IMR-90 (cell line): ENCODE measurements around the gene MDFIC2. TPM values are rescaled to one million over a fixed set of nuclear protein-coding genes. Genes with fewer than 3 reads are reported as not detected.

Experiments used
- ATAC-seq: fragments of 200-7000 bp; cut with Tn5 transposase; 2 replicates; pipeline ENCODE4 v1.9.1; 2020; ENCODE audit warnings: low read depth, mild to moderate bottlenecking, moderate library complexity
- BruUV-seq: library from RNA; stranded (reverse); fragments of 400-500 nt; replicated peaks from 2 replicates; lab custom pipeline; 2021; lab: Mats Ljungman, UMichigan
- CTCF ChIA-PET: fragments of 300-600 bp; formaldehyde crosslinking; extraction: SDS; loops from one replicate; lab custom pipeline; 2021; ENCODE audit warnings: antibody characterized with exemption; lab: Yijun Ruan, JAX
- POLR2A ChIA-PET: fragments of 300-600 bp; sonication (Branson Sonifier 250); formaldehyde crosslinking; loops from one replicate; lab custom pipeline; 2022; ENCODE audit warnings: antibody characterized with exemption; ENCODE audit not compliant: unreplicated experiment; lab: Charles Lee
- DNase-seq: peaks from one replicate; pipeline ENCODE4 v3.0.0; 2013
- H2AFZ ChIP-seq: replicated peaks from 2 replicates; pipeline ENCODE3; 2013; ENCODE audit warnings: low read length, mild to moderate bottlenecking; ENCODE audit not compliant: poor library complexity
- H2AK5ac ChIP-seq: 2 replicates; pipeline ENCODE4 v1.6.1; 2013; ENCODE audit warnings: low read depth, low read length, inconsistent platforms
- H2AK9ac ChIP-seq: replicated peaks from 2 replicates; pipeline ENCODE3; 2013; ENCODE audit warnings: mild to moderate bottlenecking, low read depth, low read length, moderate library complexity; ENCODE audit not compliant: poor library complexity
- H2BK120ac ChIP-seq: 2 replicates; pipeline ENCODE4 v1.6.1; 2013; ENCODE audit warnings: low read depth, low read length, inconsistent platforms
- H2BK15ac ChIP-seq: 3 replicates; pipeline ENCODE4 v1.6.1; 2013; ENCODE audit warnings: low read depth, low read length, inconsistent platforms
- H2BK20ac ChIP-seq: 2 replicates; pipeline ENCODE4 v1.6.1; 2013; ENCODE audit warnings: low read depth, mild to moderate bottlenecking, inconsistent platforms, low read length, moderate library complexity
- H2BK5ac ChIP-seq: 2 replicates; pipeline ENCODE4 v1.6.1; 2013; ENCODE audit warnings: mild to moderate bottlenecking, low read depth, low read length, inconsistent platforms; ENCODE audit not compliant: poor library complexity, severe bottlenecking
- H3K14ac ChIP-seq: replicated peaks from 2 replicates; pipeline ENCODE4 v1.6.1; 2013; ENCODE audit warnings: low read depth, low read length, inconsistent platforms
- H3K18ac ChIP-seq: 2 replicates; pipeline ENCODE4 v1.6.1; 2013; ENCODE audit warnings: low read depth, low read length, control low read depth
- H3K23ac ChIP-seq: 2 replicates; pipeline ENCODE4 v1.6.1; 2013; ENCODE audit warnings: low read depth, low read length, inconsistent platforms
- H3K27ac ChIP-seq: 2 replicates; pipeline ENCODE4 v1.5.1; 2013; ENCODE audit warnings: mild to moderate bottlenecking, control low read depth, low read length; ENCODE audit not compliant: insufficient read depth
- H3K27me3 ChIP-seq: 2 replicates; pipeline ENCODE4 v1.6.1; 2013; ENCODE audit warnings: low read length; ENCODE audit not compliant: control insufficient read depth, insufficient read depth
- H3K36me3 ChIP-seq: 2 replicates; pipeline ENCODE4 v1.6.1; 2013; ENCODE audit warnings: low read length, mixed read lengths; ENCODE audit not compliant: control insufficient read depth, insufficient read depth
- H3K4ac ChIP-seq: 2 replicates; pipeline ENCODE4 v1.6.1; 2013; ENCODE audit warnings: low read depth, low read length, inconsistent platforms
- H3K4me1 ChIP-seq: 2 replicates; pipeline ENCODE4 v1.6.1; 2013; ENCODE audit warnings: low read length, mixed read lengths; ENCODE audit not compliant: control insufficient read depth, insufficient read depth
- H3K4me2 ChIP-seq: 2 replicates; pipeline ENCODE4 v1.6.1; 2013; ENCODE audit warnings: low read depth, mild to moderate bottlenecking, control low read depth, low read length, moderate library complexity
- H3K4me3 ChIP-seq: 2 replicates; pipeline ENCODE4 v1.5.1; 2013; ENCODE audit warnings: low read depth, mild to moderate bottlenecking, control low read depth, low read length, moderate library complexity; ENCODE audit not compliant: insufficient read depth
- H3K56ac ChIP-seq: 2 replicates; pipeline ENCODE4 v1.6.1; 2013; ENCODE audit warnings: low read length, inconsistent platforms; ENCODE audit not compliant: insufficient read depth; ENCODE audit errors: extremely low read depth
- H3K79me1 ChIP-seq, 2 experiments: 2 replicates each; pipeline ENCODE4 v1.6.1; 2013; ENCODE audit warnings: low read length in 2 of 2, inconsistent platforms in 1 of 2, low read depth in 1 of 2
- H3K9ac ChIP-seq: 2 replicates; pipeline ENCODE4 v1.6.1; 2013; ENCODE audit warnings: low read depth, low read length, control low read depth
- H3K9me1 ChIP-seq: 2 replicates; pipeline ENCODE4 v1.6.1; 2013; ENCODE audit warnings: low read length, inconsistent platforms; ENCODE audit not compliant: insufficient read depth
- H3K9me3 ChIP-seq: 2 replicates; pipeline ENCODE4 v1.6.1; 2013; ENCODE audit warnings: low read length; ENCODE audit not compliant: control insufficient read depth, insufficient read depth
- H4K20me1 ChIP-seq: 2 replicates; pipeline ENCODE4 v1.6.1; 2013; ENCODE audit warnings: low read length, inconsistent platforms; ENCODE audit not compliant: insufficient read depth
- H4K5ac ChIP-seq: 2 replicates; pipeline ENCODE4 v1.6.1; 2013; ENCODE audit warnings: mild to moderate bottlenecking, low read depth, low read length, control low read depth
- H4K8ac ChIP-seq, 2 experiments: 2 replicates each; pipeline ENCODE4 v1.6.1; 2013; ENCODE audit warnings: low read depth in 2 of 2, low read length in 2 of 2, control low read depth in 1 of 2, inconsistent platforms in 1 of 2
- H4K91ac ChIP-seq: 2 replicates; pipeline ENCODE4 v1.6.1; 2013; ENCODE audit warnings: low read depth, low read length, inconsistent platforms; ENCODE audit not compliant: insufficient read depth
- BHLHE40 ChIP-seq: fragments of 150-350 bp; IDR thresholded peaks from 2 replicates; pipeline ENCODE4 v1.6.1; 2016; ENCODE audit warnings: mild to moderate bottlenecking, low read depth, low read length
- CEBPB ChIP-seq: IDR thresholded peaks from 2 replicates; pipeline ENCODE4 v1.6.1; 2012; ENCODE audit warnings: low read depth, low read length, improper control_type of control experiment
- CHD1 ChIP-seq: IDR thresholded peaks from 2 replicates; pipeline ENCODE4 v1.6.1; 2012; ENCODE audit warnings: low read depth, low read length, improper control_type of control experiment
- FOS ChIP-seq: fragments of 150-350 bp; IDR thresholded peaks from 2 replicates; pipeline ENCODE4 v1.6.1; 2016; ENCODE audit warnings: low read depth, low read length
- MAFK ChIP-seq: IDR thresholded peaks from 2 replicates; pipeline ENCODE4 v1.6.1; 2012; ENCODE audit warnings: low read depth, low read length, improper control_type of control experiment
- MAZ ChIP-seq: IDR thresholded peaks from 2 replicates; pipeline ENCODE4 v1.6.1; 2012; ENCODE audit warnings: low read depth, mild to moderate bottlenecking, low read length, improper control_type of control experiment, moderate library complexity, borderline replicate concordance
- MXI1 ChIP-seq: IDR thresholded peaks from 2 replicates; pipeline ENCODE4 v1.6.1; 2012; ENCODE audit warnings: low read depth, mild to moderate bottlenecking, low read length, moderate library complexity, borderline replicate concordance
- WGBS, 2 experiments: methylation state at CpG; one replicate each; pipeline versions ENCODE4 v1.1.5 to v1.1.7; 2013; ENCODE audit warnings: missing lambda C conversion rate in 2 of 2; ENCODE audit not compliant: insufficient read length in 1 of 2; ENCODE audit errors: extremely low coverage in 2 of 2; 5-methylcytosine and 5-hydroxymethylcytosine counted together
- dilution Hi-C: fragments of 300-500 bp; cut with HindIII; formaldehyde crosslinking; loops from one replicate; pipeline ENCODE4 v1.14.3; 2018; ENCODE audit warnings: low sequenced_read_pairs; ENCODE audit not compliant: unreplicated experiment
- in situ Hi-C: fragments of 300-500 bp; cut with MboI; formaldehyde crosslinking; loops from 3 replicates; pipeline ENCODE4 v1.14.3; 2019; ENCODE audit warnings: low sequenced_read_pairs, inconsistent platforms, mixed read lengths
- intact Hi-C: fragments of 100-400 bp; cut with micrococcal nuclease; formaldehyde crosslinking; loops from 2 replicates; pipeline ENCODE4 v1.10.0; 2022
- polyA plus RNA-seq, 3 experiments: library from polyadenylated mRNA; depleted of rRNA; stranded (reverse); fragments of >200 nt; gene quantifications; 2 replicates each; pipeline ENCODE4 v1.2.3, GENCODE V29; 2012; ENCODE audit warnings: low replicate concordance in 1 of 3
- total RNA-seq: library from RNA; depleted of rRNA; stranded (reverse); fragments of >200 nt; gene quantifications from 2 replicates; pipeline ENCODE4 v1.2.3, GENCODE V29; 2012

MDFIC2 gene
- total and polyA plus RNA-seq, 2 of the 4 experiments (the other 2 are of a cell fraction), result not detected

- H4K5ac ChIP-seq, result no peak overlapping the region
- no peaks in the 10 kb centered on the region for H3K36me3 ChIP-seq
- no peak overlapping the region for H2BK20ac ChIP-seq
- WGBS, 2 experiments, result no CpG with 5 or more reads among the region's 1 CpG
- no peak overlapping the region for H3K9ac ChIP-seq
- H4K91ac ChIP-seq, result no peak overlapping the region
- H2AK9ac ChIP-seq, result no peak overlapping the region
- intact Hi-C loops (no loop called here), in situ Hi-C loops (no loop called here), dilution Hi-C loops (no loop called here)
- no peak overlapping the region for H3K18ac ChIP-seq
- H3K27me3 ChIP-seq, result no peaks in the 10 kb centered on the region
- ChIA-PET POLR2A (no interaction called here), CTCF (no interaction called here)
- H3K4ac ChIP-seq, result no peak overlapping the region
- H2BK15ac ChIP-seq, result no peak overlapping the region
- no peak overlapping the region for H3K56ac ChIP-seq
- H4K8ac ChIP-seq, result no peak overlapping the region
- BruUV-seq, result no TSS peak
- no peak overlapping the region for H3K4me3 ChIP-seq
- no peak overlapping the region for H2AFZ ChIP-seq
- H3K79me1 ChIP-seq, result no peaks in the 10 kb centered on the region
- DNase-seq (no peak), ATAC-seq (no peak)
- no peak for TF ChIP-seq MAZ
- no peak for TF ChIP-seq MXI1
- TF ChIP-seq CEBPB, result no peak
- no peak for TF ChIP-seq CHD1
- no peak for TF ChIP-seq BHLHE40
- no peak for TF ChIP-seq FOS
- peak; percentile 33; the same call in 1 of the 2 replicates for TF ChIP-seq MAFK
- no peak overlapping the region for H3K27ac ChIP-seq
- no peak overlapping the region for H2AK5ac ChIP-seq
- H2BK5ac ChIP-seq, result no peak overlapping the region
- H3K23ac ChIP-seq, result no peak overlapping the region
- H2BK120ac ChIP-seq, result no peak overlapping the region
- no peaks in the 10 kb centered on the region for H3K4me1 ChIP-seq
- no peak overlapping the region for H3K14ac ChIP-seq
- H3K9me1 ChIP-seq, result no peaks in the 10 kb centered on the region
- H3K9me3 ChIP-seq, result no peaks in the 10 kb centered on the region
- H4K20me1 ChIP-seq, result no peaks in the 10 kb centered on the region
- no peak overlapping the region for H3K4me2 ChIP-seq
Measured at GRCh38 chr3:70156808-70157207, 155.6 kb downstream of the MDFIC2 start.
